ENCODE data around the gene CDT1.

The CDT1 gene

DNA sequence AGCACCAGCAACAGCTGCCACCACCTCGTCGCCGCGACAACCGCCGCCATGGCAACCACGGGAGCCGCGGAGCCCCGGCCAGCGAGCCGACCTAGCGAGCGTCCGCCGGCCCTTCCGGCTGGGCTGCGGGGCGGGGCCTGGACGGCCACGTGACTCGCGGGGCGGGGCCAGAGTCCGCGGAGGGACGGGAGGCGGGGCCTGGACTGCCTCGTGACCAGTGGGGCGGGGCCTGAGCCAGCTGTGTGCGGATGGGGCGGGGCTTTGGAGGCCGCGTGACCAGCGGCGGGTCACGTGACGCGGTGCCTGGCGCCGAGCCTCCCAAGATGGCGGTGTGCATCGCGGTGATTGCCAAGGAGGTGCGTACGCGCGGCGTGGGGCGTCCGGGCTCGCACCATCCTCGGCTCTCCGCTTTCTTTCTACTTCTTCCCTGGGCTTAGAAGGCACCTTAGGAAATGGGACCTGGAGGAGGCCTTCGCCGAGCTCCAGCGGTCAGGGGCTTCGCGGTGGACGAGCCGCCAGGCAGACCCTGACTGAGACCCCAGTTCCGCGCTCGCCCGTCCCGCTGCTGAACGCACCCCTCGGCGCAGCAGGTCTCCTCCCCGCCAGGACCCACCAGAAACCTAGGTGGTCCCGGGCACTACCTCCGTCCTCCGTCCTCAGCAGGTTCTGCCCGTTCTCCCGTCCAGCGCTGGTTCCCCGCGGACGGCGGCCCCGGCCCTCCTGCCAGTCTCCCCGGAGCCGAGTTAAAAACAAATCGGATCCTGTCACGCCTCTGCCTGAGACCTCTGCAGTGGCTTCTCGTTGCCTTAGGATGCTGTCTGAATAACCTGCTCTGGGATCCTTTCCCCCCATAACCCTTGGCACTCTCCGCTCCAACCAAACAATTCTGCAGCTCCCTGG, 53.5 kb downstream of the CDT1 start, which contains the start of the genes GALNS and TRAPPC2L:
Gene GALNS (minus strand): TSS at position 120 of the 900 bp plus-strand sequence. CDS start 70 bp downstream, at position 50.
Gene TRAPPC2L (plus strand): TSS at position 300 of the 900 bp plus-strand sequence. CDS start 24 bp downstream, at position 324.
- DNase-seq (ENCODE audit: low spot score): peak; percentile 100

- peak; percentile 75 for DNase-seq (ENCODE audit: low spot score)
Measured at GRCh38 chr16:88857728-88858339, 54.2 kb downstream of the CDT1 start.

Measured in ecto neural progenitor cell (in vitro differentiated cells).